Trophoblast cell (in vitro differentiated cells and primary cell): ENCODE data around the gene ALAS1.
A peak's percentile ranks its signal among the peaks of the same experiment; 100 is the strongest.

ENCODE experiments used
- DNase-seq, 2 donors: peaks; one replicate each; pipeline ENCODE4 v3.0.0-alpha.2; 2016
- H2AFZ ChIP-seq: 2 replicates; pipeline ENCODE4 v1.6.1; 2013; ENCODE audit warnings: low read length, moderate library complexity, mild to moderate bottlenecking; ENCODE audit not compliant: insufficient read depth, poor library complexity
- H2AK5ac ChIP-seq: 2 replicates; pipeline ENCODE4 v1.6.1; 2013; ENCODE audit warnings: mild to moderate bottlenecking, low read length
- H2BK120ac ChIP-seq: 2 replicates; pipeline ENCODE4 v1.6.1; 2013; ENCODE audit warnings: low read length, mild to moderate bottlenecking, moderate library complexity; ENCODE audit not compliant: insufficient read depth, poor library complexity
- H2BK12ac ChIP-seq: 2 replicates; pipeline ENCODE4 v1.6.1; 2013; ENCODE audit warnings: mild to moderate bottlenecking, low read length, moderate library complexity
- H2BK5ac ChIP-seq: 2 replicates; pipeline ENCODE4 v1.6.1; 2013; ENCODE audit warnings: low read length, low read depth, moderate library complexity, mild to moderate bottlenecking; ENCODE audit not compliant: poor library complexity
- H3K14ac ChIP-seq: 2 replicates; pipeline ENCODE4 v1.6.1; 2013; ENCODE audit warnings: mild to moderate bottlenecking, low read length
- H3K18ac ChIP-seq: 2 replicates; pipeline ENCODE4 v1.6.1; 2013; ENCODE audit warnings: mild to moderate bottlenecking, low read length
- H3K23ac ChIP-seq: 2 replicates; pipeline ENCODE4 v1.6.1; 2013; ENCODE audit warnings: low read length
- H3K27ac ChIP-seq: 2 replicates; pipeline ENCODE4 v1.5.1; 2013; ENCODE audit warnings: low read depth, mild to moderate bottlenecking, inconsistent platforms, low read length, moderate library complexity
- H3K27me3 ChIP-seq: 2 replicates; pipeline ENCODE4 v1.6.1; 2013; ENCODE audit warnings: inconsistent platforms, mild to moderate bottlenecking, low read length, moderate library complexity; ENCODE audit not compliant: insufficient read depth
- H3K36me3 ChIP-seq, 2 experiments: 1 replicate in 1 of 2; 2 replicates in 1 of 2; pipeline ENCODE4 v1.6.1; 2013; ENCODE audit warnings: low read length in 2 of 2, mild to moderate bottlenecking in 2 of 2, moderate library complexity in 1 of 2; ENCODE audit not compliant: insufficient read depth in 2 of 2, control insufficient read depth in 1 of 2
- H3K4ac ChIP-seq: 2 replicates; pipeline ENCODE4 v1.6.1; 2013; ENCODE audit warnings: low read depth, mild to moderate bottlenecking, low read length, moderate library complexity
- H3K4me1 ChIP-seq, 2 experiments: 1 replicate in 1 of 2; 2 replicates in 1 of 2; pipeline ENCODE4 v1.6.1; 2013; ENCODE audit warnings: low read length in 2 of 2, mild to moderate bottlenecking in 2 of 2, moderate library complexity in 1 of 2; ENCODE audit not compliant: insufficient read depth in 2 of 2, control insufficient read depth in 1 of 2
- H3K4me2 ChIP-seq: 2 replicates; pipeline ENCODE4 v1.6.1; 2013; ENCODE audit warnings: inconsistent platforms, mild to moderate bottlenecking, low read length, moderate library complexity
- H3K4me3 ChIP-seq: 2 replicates; pipeline ENCODE4 v1.5.1; 2013; ENCODE audit warnings: mild to moderate bottlenecking, low read depth, low read length, inconsistent platforms
- H3K79me1 ChIP-seq: one replicate; pipeline ENCODE4 v1.6.1; 2013; ENCODE audit warnings: low read length
- H3K79me2 ChIP-seq: 2 replicates; pipeline ENCODE4 v1.6.1; 2013; ENCODE audit warnings: low read length, mild to moderate bottlenecking; ENCODE audit not compliant: control insufficient read depth, insufficient read depth, poor library complexity
- H3K9ac ChIP-seq: 2 replicates; pipeline ENCODE4 v1.6.1; 2013; ENCODE audit warnings: mild to moderate bottlenecking, low read length
- H3K9me3 ChIP-seq: 2 replicates; pipeline ENCODE4 v1.6.1; 2013; ENCODE audit warnings: low read depth, mild to moderate bottlenecking, control low read depth, inconsistent platforms, low read length; ENCODE audit not compliant: insufficient read depth
- H4K12ac ChIP-seq: 2 replicates; pipeline ENCODE4 v1.6.1; 2013; ENCODE audit warnings: low read depth, mild to moderate bottlenecking, low read length, moderate library complexity
- H4K8ac ChIP-seq: 2 replicates; pipeline ENCODE4 v1.6.1; 2013; ENCODE audit warnings: low read depth, mild to moderate bottlenecking, low read length, moderate library complexity
- H4K91ac ChIP-seq: one replicate; pipeline ENCODE4 v1.6.1; 2013; ENCODE audit warnings: low read depth, mild to moderate bottlenecking, low read length, moderate library complexity
- WGBS: extraction: QIAGEN DNeasy Blood & Tissue Kit; methylation state at CpG from one replicate; pipeline ENCODE4 v1.1.7; 2013; ENCODE audit warnings: missing lambda C conversion rate; ENCODE audit not compliant: insufficient read length, insufficient coverage; ENCODE audit errors: extremely low coverage; 5-methylcytosine and 5-hydroxymethylcytosine counted together

ALAS1 gene

DNA sequence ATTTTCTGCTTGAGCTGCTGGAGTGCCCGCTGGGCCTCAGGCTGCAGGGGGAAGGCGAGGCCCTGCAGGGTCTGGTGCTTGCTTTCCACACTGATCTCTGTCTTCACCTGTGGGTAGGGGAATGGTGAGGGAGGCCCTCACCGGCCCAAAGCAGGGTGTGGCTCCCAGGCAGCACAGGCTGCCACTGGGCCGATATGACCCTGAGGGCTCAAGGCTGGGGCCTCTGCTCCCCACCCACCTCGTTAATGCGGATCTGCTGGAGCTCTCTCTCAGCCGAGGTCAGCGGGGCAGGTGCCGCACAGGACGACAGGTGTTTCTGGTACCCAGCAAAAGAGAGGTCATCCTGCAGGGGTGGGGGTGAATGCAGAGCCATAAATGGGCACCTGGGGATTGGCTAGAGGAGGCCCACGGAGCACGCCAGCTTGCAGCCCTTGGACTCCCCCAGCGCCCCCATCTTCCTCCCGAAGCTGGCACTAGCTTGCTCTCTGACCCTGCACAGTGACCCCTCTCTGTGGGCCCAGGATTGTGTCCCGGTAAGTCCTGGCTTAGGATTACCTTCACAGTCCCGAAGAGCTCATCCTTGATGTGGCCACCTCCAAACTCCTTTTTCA, 33.0 kb downstream of the ALAS1 start:
- no peak for DNase-seq
- no peak overlapping the region for H3K14ac ChIP-seq

DNA sequence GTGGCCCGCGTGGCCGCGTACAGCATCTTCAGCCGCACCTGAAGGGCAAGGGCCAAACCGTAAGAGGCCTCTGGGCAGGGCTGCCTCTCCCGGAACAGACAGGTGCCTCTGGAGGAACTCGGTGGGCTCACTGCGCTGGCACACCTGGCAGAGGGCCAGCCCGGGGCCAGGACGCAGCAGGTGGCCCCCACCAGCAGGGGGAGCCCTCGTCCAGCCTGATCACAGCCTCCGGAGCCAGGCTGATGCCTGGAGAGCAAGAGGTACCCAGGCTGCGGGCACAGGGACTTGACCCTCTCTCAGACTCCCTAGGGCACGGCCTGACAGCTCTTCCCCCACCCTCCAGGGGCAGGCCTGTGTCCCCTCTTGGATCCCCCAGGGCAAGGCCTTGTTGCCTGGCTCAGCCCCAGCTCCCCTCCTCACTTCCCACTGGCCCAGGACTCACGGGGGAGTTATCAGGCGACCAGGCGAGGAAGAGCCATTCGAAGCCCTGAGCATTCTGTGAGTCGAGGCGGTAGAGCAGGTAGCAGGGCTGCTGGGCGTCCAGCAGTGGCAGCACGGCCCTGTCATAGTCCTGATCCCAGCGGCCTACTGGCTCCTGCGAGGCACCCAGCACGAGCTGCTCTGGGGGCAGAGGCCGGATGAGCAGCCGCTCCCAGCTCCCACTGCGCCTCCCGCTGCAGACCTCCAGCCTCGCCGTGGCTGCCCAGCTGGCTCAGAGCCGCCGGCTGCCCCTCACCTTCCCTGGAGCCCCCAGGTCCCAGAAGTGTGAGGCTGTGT, 33.7 kb downstream of the ALAS1 start:
- Histone ChIP-seq H2BK12ac (no peak overlapping the region), H3K18ac (no peak overlapping the region), H3K79me1 (no peaks in the 10 kb centered on the region), H3K9ac (no peak overlapping the region), H3K36me3 (peaks cover 49 to 55% of the 10 kb centered on the region in 2 experiments), H2BK5ac (no peak overlapping the region), H2BK120ac (no peak overlapping the region), H3K4me1 (no peaks in the 10 kb centered on the region), H3K27ac (no peak overlapping the region), H3K4ac (no peak overlapping the region), H4K12ac (no peak overlapping the region), H3K9me3 (peaks cover 2% of the 10 kb centered on the region), H3K23ac (no peak overlapping the region), H3K27me3 (no peaks in the 10 kb centered on the region), H3K14ac (no peak overlapping the region), H3K4me3 (no peak overlapping the region), H4K91ac (no peak overlapping the region), H2AK5ac (no peak overlapping the region), H3K79me2 (no peaks in the 10 kb centered on the region), H4K8ac (no peak overlapping the region), H2AFZ (no peak overlapping the region), H3K4me2 (no peak overlapping the region)
- WGBS = no CpG with 5 or more reads among the region's 34 CpGs
- peak; percentile 51 to 81 for DNase-seq

More for the DNA sequence above, 33.0 kb downstream of the ALAS1 start:
- WGBS = no CpG with 5 or more reads among the region's 16 CpGs
- Histone ChIP-seq H3K4ac (no peak overlapping the region), H2AK5ac (no peak overlapping the region), H4K12ac (no peak overlapping the region), H3K4me3 (no peak overlapping the region), H2BK120ac (no peak overlapping the region), H2BK5ac (no peak overlapping the region), H3K23ac (no peak overlapping the region), H3K79me1 (no peaks in the 10 kb centered on the region), H2AFZ (no peak overlapping the region), H3K9ac (no peak overlapping the region), H3K27ac (no peak overlapping the region), H3K18ac (no peak overlapping the region), H3K9me3 (peaks cover 2% of the 10 kb centered on the region), H4K8ac (no peak overlapping the region), H2BK12ac (no peak overlapping the region), H3K4me2 (no peak overlapping the region), H3K4me1 (no peaks in the 10 kb centered on the region), H3K79me2 (no peaks in the 10 kb centered on the region), H3K27me3 (no peaks in the 10 kb centered on the region), H3K36me3 (peaks cover 49 to 55% of the 10 kb centered on the region in 2 experiments), H4K91ac (no peak overlapping the region)

DNA sequence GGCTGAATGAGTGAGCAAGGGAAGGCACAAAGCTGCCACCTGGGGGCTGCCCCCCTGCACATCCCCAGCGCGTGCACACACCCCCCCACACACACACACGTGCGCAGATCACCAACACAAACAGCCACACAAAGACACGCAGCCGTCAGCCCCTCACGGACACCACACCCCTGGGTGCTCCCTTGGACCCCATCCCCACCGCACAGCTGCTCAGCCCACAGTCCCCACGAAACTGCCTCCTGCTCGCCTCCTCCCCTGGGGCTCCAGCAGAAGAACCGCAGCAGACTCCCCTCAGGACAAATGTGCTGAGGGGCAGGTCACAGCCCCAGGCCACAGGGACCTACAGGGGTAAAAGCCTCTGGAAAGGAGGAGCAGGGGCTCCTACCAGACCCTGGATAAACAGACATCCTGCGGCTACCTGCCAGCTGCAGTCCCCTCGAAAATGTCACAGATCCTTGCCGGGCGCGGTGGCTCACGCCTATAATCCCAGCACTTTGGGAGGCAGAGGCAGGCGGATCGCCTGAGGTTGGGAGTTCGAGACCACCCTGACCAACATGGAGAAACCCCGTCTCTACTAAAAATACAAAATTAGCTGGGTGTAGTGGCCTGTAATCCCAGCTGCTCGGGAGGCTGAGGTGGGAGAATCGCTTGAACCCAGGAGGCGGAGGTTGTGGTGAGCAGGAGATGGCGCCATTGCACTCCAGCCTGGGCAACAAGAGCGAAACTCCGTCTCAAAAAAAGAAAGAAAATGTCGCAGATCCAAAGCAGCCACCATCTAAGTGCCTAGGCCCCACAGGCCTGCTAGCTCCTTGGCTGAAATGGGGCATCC, 34.5 kb downstream of the ALAS1 start:
- H3K79me2 ChIP-seq = no peaks in the 10 kb centered on the region
- no peak for DNase-seq
- H3K4me2 ChIP-seq = no peak overlapping the region
- WGBS = no CpG with 5 or more reads among the region's 28 CpGs
- H3K23ac ChIP-seq = no peak overlapping the region
- no peak overlapping the region for H2AK5ac ChIP-seq
- peaks cover 3% of the 10 kb centered on the region for H3K79me1 ChIP-seq
- H2BK12ac ChIP-seq = no peak overlapping the region
- no peaks in the 10 kb centered on the region for H3K27me3 ChIP-seq
- no peak overlapping the region for H4K91ac ChIP-seq
- H4K8ac ChIP-seq = no peak overlapping the region
- H3K27ac ChIP-seq = no peak overlapping the region
- H3K4ac ChIP-seq = no peak overlapping the region
- H3K9ac ChIP-seq = no peak overlapping the region
- no peak overlapping the region for H3K4me3 ChIP-seq
- H4K12ac ChIP-seq = no peak overlapping the region
- H3K9me3 ChIP-seq = peaks cover 2% of the 10 kb centered on the region
- no peak overlapping the region for H3K18ac ChIP-seq
- peaks cover 4 to 5% of the 10 kb centered on the region in 2 experiments for H3K4me1 ChIP-seq
- peaks cover 49 to 55% of the 10 kb centered on the region in 2 experiments for H3K36me3 ChIP-seq
- H2BK5ac ChIP-seq = no peak overlapping the region
- H3K14ac ChIP-seq = no peak overlapping the region
- no peak overlapping the region for H2AFZ ChIP-seq
- no peak overlapping the region for H2BK120ac ChIP-seq

DNA sequence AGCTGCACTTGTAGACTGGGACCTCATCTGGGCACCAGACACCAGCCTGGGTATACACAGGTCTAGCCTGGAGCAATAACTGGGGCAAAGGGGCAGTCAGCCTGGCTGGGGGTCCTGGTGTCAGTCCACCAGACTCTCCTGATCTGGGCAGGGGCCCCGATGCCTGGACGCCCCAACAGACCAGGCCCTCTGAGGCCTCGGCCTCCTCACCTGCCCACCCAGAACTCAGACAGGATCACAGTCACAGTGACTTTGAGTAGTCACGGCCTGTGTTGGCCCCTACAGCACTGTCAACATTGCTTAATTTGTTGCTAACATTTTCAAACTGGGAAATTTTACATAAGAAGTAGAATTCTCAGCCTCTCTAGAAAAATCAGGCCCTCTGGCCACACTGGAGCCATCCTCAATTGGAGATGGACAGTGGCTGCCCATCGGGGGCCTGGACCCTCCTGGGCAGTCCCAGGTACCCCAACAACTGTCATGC, 35.2 kb downstream of the ALAS1 start:
- H3K4me1 ChIP-seq = peaks cover 10 to 11% of the 10 kb centered on the region in 2 experiments
- DNase-seq = no peak
- no peak overlapping the region for H2BK120ac ChIP-seq
- no peak overlapping the region for H3K4me3 ChIP-seq
- peaks cover 2% of the 10 kb centered on the region for H3K9me3 ChIP-seq
- no peaks in the 10 kb centered on the region for H3K27me3 ChIP-seq
- H3K9ac ChIP-seq = no peak overlapping the region
- H4K8ac ChIP-seq = no peak overlapping the region
- no CpG with 5 or more reads among the region's 5 CpGs for WGBS
- no peak overlapping the region for H3K23ac ChIP-seq
- H2BK12ac ChIP-seq = no peak overlapping the region
- no peak overlapping the region for H2BK5ac ChIP-seq
- H3K4me2 ChIP-seq = no peak overlapping the region
- H3K14ac ChIP-seq = no peak overlapping the region
- no peak overlapping the region for H4K91ac ChIP-seq
- H4K12ac ChIP-seq = no peak overlapping the region
- H3K79me2 ChIP-seq = no peaks in the 10 kb centered on the region
- peaks cover 4% of the 10 kb centered on the region for H3K79me1 ChIP-seq
- H2AK5ac ChIP-seq = no peak overlapping the region
- no peak overlapping the region for H2AFZ ChIP-seq
- H3K18ac ChIP-seq = no peak overlapping the region
- H3K27ac ChIP-seq = no peak overlapping the region
- no peak overlapping the region for H3K4ac ChIP-seq
- H3K36me3 ChIP-seq = peaks cover 49 to 55% of the 10 kb centered on the region in 2 experiments
